OCI-LY7 (cell line): ENCODE measurements around the gene FOXA1. TPM values are rescaled to one million over a fixed set of nuclear protein-coding genes. Genes with fewer than 3 reads are reported as not detected.

Experiments used
- BruUV-seq: library from RNA; stranded (reverse); fragments of 400-500 nt; replicated peaks from 2 replicates; lab custom pipeline; 2021; lab: Mats Ljungman, UMichigan
- CTCF ChIA-PET: fragments of 300-600 bp; sonication (Branson Sonifier 250); formaldehyde crosslinking; loops from one replicate; lab custom pipeline; 2022; ENCODE audit warnings: antibody characterized with exemption; ENCODE audit not compliant: unreplicated experiment; lab: Charles Lee
- POLR2A ChIA-PET: fragments of 300-600 bp; sonication (Branson Sonifier 250); formaldehyde crosslinking; loops from one replicate; lab custom pipeline; 2022; ENCODE audit warnings: antibody characterized with exemption; lab: Charles Lee
- DNase-seq: peaks from one replicate; pipeline ENCODE4 v3.0.0-alpha.2; 2015; ENCODE audit warnings: low spot score
- H2AFZ ChIP-seq: fragments of 200-600 bp; sonication (generic), shearing (Covaris generic); 2 replicates; pipeline ENCODE4 v1.6.1; 2014; ENCODE audit warnings: mild to moderate bottlenecking, antibody characterized with exemption, low read length, moderate library complexity
- H3K27ac ChIP-seq: fragments of 200-600 bp; sonication (generic); 2 replicates; pipeline ENCODE4 v1.5.1; 2014; ENCODE audit warnings: mixed run types, low read depth, mild to moderate bottlenecking, moderate library complexity, low read length, inconsistent platforms; ENCODE audit not compliant: poor library complexity, severe bottlenecking
- H3K36me3 ChIP-seq: fragments of 200-600 bp; sonication (generic); 2 replicates; pipeline ENCODE4 v1.6.1; 2014; ENCODE audit warnings: mild to moderate bottlenecking, antibody characterized with exemption, low read length, moderate library complexity, mixed read lengths; ENCODE audit not compliant: insufficient read depth
- H3K4me1 ChIP-seq: fragments of 200-600 bp; sonication (generic); 2 replicates; pipeline ENCODE4 v1.5.1; 2014; ENCODE audit warnings: mild to moderate bottlenecking, low read length; ENCODE audit not compliant: insufficient read depth, poor library complexity, severe bottlenecking
- H3K4me2 ChIP-seq: fragments of 200-600 bp; sonication (generic); 2 replicates; pipeline ENCODE4 v1.6.1; 2014; ENCODE audit warnings: mild to moderate bottlenecking, low read length
- H3K4me3 ChIP-seq: fragments of 200-600 bp; sonication (generic); 2 replicates; pipeline ENCODE4 v1.5.1; 2014; ENCODE audit warnings: mild to moderate bottlenecking, low read depth, low read length; ENCODE audit not compliant: poor library complexity, severe bottlenecking
- H3K79me2 ChIP-seq: fragments of 200-600 bp; sonication (generic); 2 replicates; pipeline ENCODE4 v1.6.1; 2016; ENCODE audit warnings: low read depth, mild to moderate bottlenecking, low read length, moderate library complexity, mixed read lengths; ENCODE audit not compliant: insufficient read depth
- H3K9me2 ChIP-seq: fragments of 200-600 bp; sonication (generic); 2 replicates; pipeline ENCODE4 v1.6.1; 2016; ENCODE audit warnings: mild to moderate bottlenecking, low read length, mixed read lengths; ENCODE audit not compliant: insufficient read depth
- H3K9me3 ChIP-seq: fragments of 200-600 bp; sonication (generic); 2 replicates; pipeline ENCODE4 v1.6.1; 2014; ENCODE audit warnings: mild to moderate bottlenecking, mixed run types, low read length, mixed read lengths
- H4K20me1 ChIP-seq: fragments of 200-600 bp; sonication (generic); 2 replicates; pipeline ENCODE4 v1.6.1; 2014; ENCODE audit warnings: mild to moderate bottlenecking, antibody characterized with exemption, low read length, moderate library complexity, mixed read lengths; ENCODE audit not compliant: insufficient read depth
- EZH2phosphoT487 ChIP-seq: fragments of 200-600 bp; sonication (generic); IDR thresholded peaks from 2 replicates; pipeline ENCODE4 v1.6.1; 2018; ENCODE audit warnings: low read depth, borderline replicate concordance, mild to moderate bottlenecking, mixed run types, antibody characterized with exemption, low read length, moderate library complexity, mixed read lengths
- intact Hi-C: fragments of 100-400 bp; cut with micrococcal nuclease; formaldehyde crosslinking; loops from one replicate; pipeline ENCODE4 v1.10.0; 2022; ENCODE audit not compliant: unreplicated experiment
- total RNA-seq, 2 experiments: library from RNA; depleted of rRNA in 1 of 2; stranded (reverse); fragments of >200 nt in 1 of 2; shearing (Covaris generic) in 1 of 2; gene quantifications; 2 replicates each; pipeline ENCODE4 v1.2.3, GENCODE V29; 2014 to 2022
- TF ChIP-seq, protein P1 (sequence below): fragments of 200-600 bp; sonication (generic); conservative IDR thresholded peaks from 2 replicates; pipeline ENCODE4 v1.5.1; 2014; ENCODE audit warnings: mild to moderate bottlenecking, antibody characterized with exemption, low read length, moderate library complexity, mixed read lengths

The FOXA1 gene
- total RNA-seq, 2 experiments from 2014 or later: not detected

DNA sequence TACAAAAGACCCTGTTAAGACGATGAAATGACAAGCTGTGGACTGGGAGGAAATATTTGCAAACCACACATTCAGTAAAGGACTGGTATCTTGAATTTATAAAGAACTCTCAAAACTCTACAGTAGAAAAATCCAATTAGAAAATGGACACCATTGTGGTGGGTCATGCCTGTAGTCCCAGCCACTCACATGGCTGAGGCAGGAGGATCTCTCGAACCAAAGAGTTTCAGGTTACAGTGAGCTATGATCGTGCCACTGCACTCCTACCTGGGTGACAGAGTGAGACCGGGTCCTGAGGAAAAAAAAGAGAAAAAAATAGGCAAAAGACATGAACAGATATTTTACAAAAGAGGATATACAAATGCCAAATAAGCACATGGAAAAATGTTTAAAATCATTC is 42.3 kb upstream of the FOXA1 start:
- Histone ChIP-seq H3K9me3 (no peaks in the 10 kb centered on the region), H3K4me2 (no peak overlapping the region), H2AFZ (no peak overlapping the region), H3K9me2 (no peaks in the 10 kb centered on the region), H3K27ac (no peak overlapping the region), H3K36me3 (no peaks in the 10 kb centered on the region), H3K79me2 (no peaks in the 10 kb centered on the region), H3K4me1 (no peaks in the 10 kb centered on the region), H3K4me3 (no peak overlapping the region), H4K20me1 (no peaks in the 10 kb centered on the region)
- TF ChIP-seq, protein P1, sequence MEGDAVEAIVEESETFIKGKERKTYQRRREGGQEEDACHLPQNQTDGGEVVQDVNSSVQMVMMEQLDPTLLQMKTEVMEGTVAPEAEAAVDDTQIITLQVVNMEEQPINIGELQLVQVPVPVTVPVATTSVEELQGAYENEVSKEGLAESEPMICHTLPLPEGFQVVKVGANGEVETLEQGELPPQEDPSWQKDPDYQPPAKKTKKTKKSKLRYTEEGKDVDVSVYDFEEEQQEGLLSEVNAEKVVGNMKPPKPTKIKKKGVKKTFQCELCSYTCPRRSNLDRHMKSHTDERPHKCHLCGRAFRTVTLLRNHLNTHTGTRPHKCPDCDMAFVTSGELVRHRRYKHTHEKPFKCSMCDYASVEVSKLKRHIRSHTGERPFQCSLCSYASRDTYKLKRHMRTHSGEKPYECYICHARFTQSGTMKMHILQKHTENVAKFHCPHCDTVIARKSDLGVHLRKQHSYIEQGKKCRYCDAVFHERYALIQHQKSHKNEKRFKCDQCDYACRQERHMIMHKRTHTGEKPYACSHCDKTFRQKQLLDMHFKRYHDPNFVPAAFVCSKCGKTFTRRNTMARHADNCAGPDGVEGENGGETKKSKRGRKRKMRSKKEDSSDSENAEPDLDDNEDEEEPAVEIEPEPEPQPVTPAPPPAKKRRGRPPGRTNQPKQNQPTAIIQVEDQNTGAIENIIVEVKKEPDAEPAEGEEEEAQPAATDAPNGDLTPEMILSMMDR: no peak
- TF ChIP-seq EZH2phosphoT487: no peak
- no TSS peak for BruUV-seq
- intact Hi-C loops: no loop called here
- DNase-seq: no peak
- CTCF ChIA-PET: no interaction called here
- POLR2A ChIA-PET: no interaction called here

DNA sequence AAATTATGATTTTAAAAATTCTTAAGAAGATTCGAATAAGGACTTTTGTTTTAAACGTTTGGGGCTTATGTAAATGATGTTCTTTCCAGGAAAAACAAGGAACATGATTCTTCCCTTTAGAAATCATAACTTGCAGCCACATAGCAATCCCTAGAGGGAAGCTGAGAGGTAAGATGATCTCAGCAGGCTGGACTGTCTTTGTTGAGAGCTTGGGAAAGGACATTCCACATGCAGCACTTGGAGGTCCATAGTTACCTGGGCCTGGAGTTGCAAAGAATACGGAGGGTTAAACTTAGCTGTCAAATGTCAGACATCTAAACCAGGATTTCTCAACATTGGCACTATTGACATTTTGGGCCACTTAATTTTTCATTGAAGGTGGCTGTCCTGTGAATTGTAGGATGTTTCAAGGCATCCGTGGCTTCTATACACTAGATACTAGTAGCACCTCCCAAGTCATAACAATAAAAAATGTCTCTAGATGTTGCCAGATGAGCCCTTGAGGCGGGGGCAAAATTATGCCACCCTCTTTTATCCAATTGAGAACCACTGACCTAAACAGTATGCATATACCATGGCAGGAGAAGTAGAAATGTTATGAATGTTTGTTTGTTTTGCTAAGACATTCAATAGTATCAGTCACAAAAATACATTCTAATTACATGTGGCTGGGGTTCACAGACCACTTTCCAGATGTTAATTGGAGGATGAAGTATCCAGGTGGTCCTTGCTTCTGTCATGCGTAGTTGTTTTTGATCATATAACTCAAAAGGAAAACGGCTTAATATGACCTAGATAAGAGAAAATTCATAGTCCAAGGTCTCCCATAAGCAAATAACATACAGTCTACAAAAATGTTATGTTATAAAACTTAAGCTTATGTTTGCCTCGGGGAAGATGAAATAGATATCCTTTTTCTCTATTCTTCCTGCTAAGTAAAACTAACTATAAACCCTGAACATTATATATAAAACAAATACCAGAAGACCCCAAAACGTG is 30.8 kb upstream of the FOXA1 start:
- Histone ChIP-seq H3K4me1 (no peaks in the 10 kb centered on the region), H3K36me3 (no peaks in the 10 kb centered on the region), H4K20me1 (no peaks in the 10 kb centered on the region), H3K4me3 (no peak overlapping the region), H2AFZ (no peak overlapping the region), H3K27ac (no peak overlapping the region), H3K9me2 (no peaks in the 10 kb centered on the region), H3K79me2 (no peaks in the 10 kb centered on the region), H3K9me3 (no peaks in the 10 kb centered on the region), H3K4me2 (no peak overlapping the region)
- ChIA-PET POLR2A (interaction anchor here (0.5 kb wide), 1 partner anchor 661 kb away, joined by 3 read pairs; no protein-coding TSS in a partner anchor), CTCF (no interaction called here)
- no peak for DNase-seq
- no peak for TF ChIP-seq EZH2phosphoT487
- TF ChIP-seq, protein P1: no peak
- intact Hi-C loops: no loop called here
- no TSS peak for BruUV-seq

DNA sequence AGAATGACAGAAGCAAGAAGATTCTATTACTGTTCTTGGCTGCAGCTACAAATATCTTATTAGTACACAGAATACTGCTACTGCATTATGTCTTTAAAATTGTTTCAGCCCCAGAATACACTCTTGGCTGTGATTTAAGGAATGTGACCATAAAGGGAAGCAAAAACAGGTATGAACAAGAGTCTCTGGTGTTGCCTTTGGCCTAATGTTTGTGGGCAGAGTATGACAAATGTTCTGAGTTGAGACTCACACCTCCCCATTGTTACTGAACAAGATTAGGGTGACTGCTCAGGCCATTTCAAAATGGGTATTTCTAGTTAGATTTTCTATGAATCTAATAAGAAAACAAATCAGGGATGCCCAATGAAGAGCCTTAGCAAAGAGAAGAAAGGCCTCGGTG is 28.9 kb upstream of the FOXA1 start:
- no TSS peak for BruUV-seq

More for the DNA sequence above, 28.9 kb upstream of the FOXA1 start:
- H4K20me1 ChIP-seq: no peaks in the 10 kb centered on the region
- no peaks in the 10 kb centered on the region for H3K36me3 ChIP-seq
- H3K79me2 ChIP-seq: no peaks in the 10 kb centered on the region
- H3K27ac ChIP-seq: no peak overlapping the region
- no peak for DNase-seq
- CTCF ChIA-PET: no interaction called here
- POLR2A ChIA-PET: interaction anchor here (0.6 kb wide), 1 partner anchor 119 kb away, joined by 3 read pairs; no protein-coding TSS in a partner anchor
- no peak overlapping the region for H3K4me3 ChIP-seq
- no peaks in the 10 kb centered on the region for H3K4me1 ChIP-seq
- no peaks in the 10 kb centered on the region for H3K9me3 ChIP-seq
- H2AFZ ChIP-seq: no peak overlapping the region
- no peak overlapping the region for H3K4me2 ChIP-seq
- H3K9me2 ChIP-seq: no peaks in the 10 kb centered on the region
- intact Hi-C loops: no loop called here
- TF ChIP-seq, protein P1: no peak
- no peak for TF ChIP-seq EZH2phosphoT487
